ENCODE data around the gene SAP25. TPM values are rescaled to one million over a fixed set of nuclear protein-coding genes. Genes with fewer than 3 reads are reported as not detected.

SAP25 gene
- total and polyA plus RNA-seq, 2 experiments from 2014 or later: 3.8 to 4.1 TPM

- peak overlapping the region; percentile 98; the same call in 1 of the 2 replicates for H3K4me3 ChIP-seq
- H3K4me2 ChIP-seq: peak overlapping the region; percentile 86
- H3K36me3 ChIP-seq (ENCODE audit: insufficient read depth): 0 out of 2 replicates have a peak, but pooled peaks cover 4% of the 10 kb centered on the region
- peaks cover 21% of the 10 kb centered on the region for H3K79me2 ChIP-seq (replicated peaks; ENCODE audit: insufficient read depth)
- Mint-ChIP-seq H3K36me3 (ENCODE audit: low read depth) (no peaks in the 10 kb centered on the region; the same call in 1 of the 3 replicates), H3K27me3 (ENCODE audit: insufficient read depth, low read depth, poor library complexity) (peaks cover 26% of the 10 kb centered on the region), H3K4me1 (peaks cover 27% of the 10 kb centered on the region), H3K27ac (peak overlapping the region; percentile 90), H3K4me3 (peak overlapping the region; percentile 91), H3K9me3 (no peaks in the 10 kb centered on the region)
- H2AFZ ChIP-seq: no peak overlapping the region
- H4K20me1 ChIP-seq (replicated peaks; ENCODE audit: insufficient read depth): peaks cover 8% of the 10 kb centered on the region; the same call in 1 of the 2 replicates
- no peak for TF ChIP-seq EZH2phosphoT487 (IDR thresholded peaks at IDR 0.05; ENCODE audit: unreplicated experiment)
- TF ChIP-seq STAT1 (IDR thresholded peaks at IDR 0.05; ENCODE audit: unreplicated experiment): no peak
- no peak for TF ChIP-seq CREB1 (CRISPR knock-in tag; IDR thresholded peaks at IDR 0.05; ENCODE audit: low read depth)
- TF ChIP-seq CTCF (conservative IDR thresholded peaks at IDR 0.05; ENCODE audit: low read depth in 2 of 2): no peak
- TF ChIP-seq ZNF114 (CRISPR knock-in tag; IDR thresholded peaks at IDR 0.05): no peak
- ATAC-seq: no peak
- peak; percentile 40 for DNase-seq (ENCODE audit: low spot score)
- H3K4me1 ChIP-seq (ENCODE audit: insufficient read depth): peaks cover 17% of the 10 kb centered on the region
- peaks cover 20% of the 10 kb centered on the region for H3F3A ChIP-seq (replicated peaks; ENCODE audit: low read depth)
- H3K9me2 ChIP-seq (ENCODE audit: insufficient read depth): no peaks in the 10 kb centered on the region
- peak overlapping the region; percentile 84; the same call in 1 of the 2 replicates for H3K27ac ChIP-seq (ENCODE audit: low read depth)
- H3K27me3 ChIP-seq (ENCODE audit: insufficient read depth): peaks cover 7% of the 10 kb centered on the region; the same call in 1 of the 2 replicates
Observed at GRCh38 chr7:100583132-100584053, 9.7 kb upstream of the SAP25 start.

DNA sequence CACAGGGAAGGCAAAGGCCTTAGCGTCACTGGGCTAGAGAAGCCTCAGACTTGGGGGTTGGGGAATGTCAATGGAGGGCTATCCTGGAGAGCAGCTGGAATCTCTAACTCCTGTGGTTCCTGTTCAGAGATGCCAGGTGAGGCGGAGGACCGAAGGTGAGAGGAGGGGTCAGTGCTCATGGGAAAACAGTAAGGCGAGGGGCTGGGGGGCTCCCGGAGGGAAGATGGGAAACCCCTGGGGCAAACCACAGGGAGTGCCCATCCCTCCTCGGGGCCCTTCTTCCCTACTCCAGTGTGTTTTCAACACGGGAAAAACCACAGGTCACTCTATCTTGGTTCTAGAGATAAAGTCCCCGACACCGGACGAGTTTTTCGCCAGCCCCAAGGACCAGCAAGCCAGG is 8.9 kb upstream of the SAP25 start:
- no peak for TF ChIP-seq STAT1 (IDR thresholded peaks at IDR 0.05; ENCODE audit: unreplicated experiment)
- H3K36me3 ChIP-seq (ENCODE audit: insufficient read depth): 0 out of 2 replicates have a peak, but pooled peaks cover 4% of the 10 kb centered on the region
- H4K20me1 ChIP-seq (replicated peaks; ENCODE audit: insufficient read depth): peaks cover 8% of the 10 kb centered on the region; the same call in 1 of the 2 replicates
- no peak overlapping the region for H2AFZ ChIP-seq
- peaks cover 20% of the 10 kb centered on the region for H3F3A ChIP-seq (replicated peaks; ENCODE audit: low read depth)
- peaks cover 21% of the 10 kb centered on the region for H3K79me2 ChIP-seq (replicated peaks; ENCODE audit: insufficient read depth)
- H3K27ac ChIP-seq (ENCODE audit: low read depth): no peak overlapping the region
- peaks cover 17% of the 10 kb centered on the region for H3K4me1 ChIP-seq (ENCODE audit: insufficient read depth)
- H3K4me3 Mint-ChIP-seq: peak overlapping the region; percentile 18; the same call in 1 of the 3 replicates
- no peaks in the 10 kb centered on the region for H3K9me3 Mint-ChIP-seq
- H3K4me1 Mint-ChIP-seq: peaks cover 23% of the 10 kb centered on the region
- H3K27me3 ChIP-seq (ENCODE audit: insufficient read depth): no peaks in the 10 kb centered on the region
- peaks cover 25% of the 10 kb centered on the region for H3K27me3 Mint-ChIP-seq (ENCODE audit: insufficient read depth, low read depth, poor library complexity)
- H3K36me3 Mint-ChIP-seq (ENCODE audit: low read depth): no peaks in the 10 kb centered on the region; the same call in 1 of the 3 replicates
- ATAC-seq (no peak), DNase-seq (ENCODE audit: low spot score) (no peak)
- H3K9me2 ChIP-seq (ENCODE audit: insufficient read depth): no peaks in the 10 kb centered on the region
- no peak overlapping the region for H3K27ac Mint-ChIP-seq
- no peak overlapping the region; the same call in 1 of the 2 replicates for H3K4me2 ChIP-seq
- H3K4me3 ChIP-seq: no peak overlapping the region
